Measurements from ENCODE around the gene HOXD8. TPM values are rescaled to one million over a fixed set of nuclear protein-coding genes. Genes with fewer than 3 reads are reported as not detected.

HOXD8 gene
- total and polyA plus RNA-seq, 2 of the 8 experiments (the other 6 are each of a cell fraction or from before 2014, with no cell fraction given): not detected

DNA sequence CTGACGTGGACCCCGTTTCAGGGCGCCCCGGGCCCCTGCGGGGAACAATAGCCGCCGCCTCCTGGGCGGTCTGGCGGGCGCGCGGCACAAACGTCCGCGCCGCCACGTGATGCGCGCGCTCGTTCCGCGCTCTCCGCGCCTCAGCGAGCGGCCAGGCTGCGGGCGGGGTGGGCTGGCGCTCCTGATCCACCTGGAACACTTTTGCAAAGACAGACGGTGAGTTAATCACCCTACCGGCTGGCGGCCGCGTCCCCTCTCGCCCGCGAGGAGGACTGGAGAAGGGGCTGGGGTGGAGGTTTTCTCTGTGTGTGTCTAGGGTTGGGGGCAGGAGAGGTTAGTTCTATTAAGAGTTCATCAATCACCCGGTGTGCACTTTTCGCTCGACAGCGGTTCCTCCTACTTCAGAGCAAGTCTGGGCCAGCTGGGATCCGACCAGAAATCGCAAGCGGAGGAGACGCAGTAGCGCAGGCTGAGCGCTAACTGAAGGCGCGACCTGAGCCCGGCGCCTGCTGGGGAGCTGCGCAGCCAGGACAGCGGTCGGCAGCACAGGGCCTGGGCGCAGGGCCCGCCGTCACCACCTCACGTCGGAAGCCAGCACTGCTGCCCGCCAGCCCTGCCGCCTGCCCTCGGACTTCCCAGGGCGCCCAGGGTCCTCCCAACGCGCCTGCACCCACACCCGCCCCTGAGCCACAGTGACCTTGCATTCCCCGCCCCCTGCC lies 48.7 kb downstream of the HOXD8 start (continued):
- TF ChIP-seq TAF7 (optimal IDR thresholded peaks at IDR 0.05; ENCODE audit: borderline replicate concordance, low read depth, low read length): no peak
- TF ChIP-seq JUND (IDR thresholded peaks at IDR 0.05; ENCODE audit: low read length): no peak
- TF ChIP-seq SP4 (IDR thresholded peaks at IDR 0.05; ENCODE audit: low read length): no peak
- TF ChIP-seq CBX5 (IDR thresholded peaks at IDR 0.05; ENCODE audit: low read depth, low read length): no peak
- TF ChIP-seq NANOG (IDR thresholded peaks at IDR 0.05; ENCODE audit: insufficient read depth, low read depth, low read length, poor library complexity, severe bottlenecking): no peak
- no peak for TF ChIP-seq CHD1 (IDR thresholded peaks at IDR 0.05; ENCODE audit: low read depth, low read length)
- no peak for TF ChIP-seq RXRA (IDR thresholded peaks at IDR 0.05; ENCODE audit: insufficient read depth, low read depth, low read length)
- no peak for TF ChIP-seq KDM5A (IDR thresholded peaks at IDR 0.05; ENCODE audit: low read length)
- TF ChIP-seq TBP (IDR thresholded peaks at IDR 0.05; ENCODE audit: low read depth, low read length): no peak
- TF ChIP-seq, protein P1, sequence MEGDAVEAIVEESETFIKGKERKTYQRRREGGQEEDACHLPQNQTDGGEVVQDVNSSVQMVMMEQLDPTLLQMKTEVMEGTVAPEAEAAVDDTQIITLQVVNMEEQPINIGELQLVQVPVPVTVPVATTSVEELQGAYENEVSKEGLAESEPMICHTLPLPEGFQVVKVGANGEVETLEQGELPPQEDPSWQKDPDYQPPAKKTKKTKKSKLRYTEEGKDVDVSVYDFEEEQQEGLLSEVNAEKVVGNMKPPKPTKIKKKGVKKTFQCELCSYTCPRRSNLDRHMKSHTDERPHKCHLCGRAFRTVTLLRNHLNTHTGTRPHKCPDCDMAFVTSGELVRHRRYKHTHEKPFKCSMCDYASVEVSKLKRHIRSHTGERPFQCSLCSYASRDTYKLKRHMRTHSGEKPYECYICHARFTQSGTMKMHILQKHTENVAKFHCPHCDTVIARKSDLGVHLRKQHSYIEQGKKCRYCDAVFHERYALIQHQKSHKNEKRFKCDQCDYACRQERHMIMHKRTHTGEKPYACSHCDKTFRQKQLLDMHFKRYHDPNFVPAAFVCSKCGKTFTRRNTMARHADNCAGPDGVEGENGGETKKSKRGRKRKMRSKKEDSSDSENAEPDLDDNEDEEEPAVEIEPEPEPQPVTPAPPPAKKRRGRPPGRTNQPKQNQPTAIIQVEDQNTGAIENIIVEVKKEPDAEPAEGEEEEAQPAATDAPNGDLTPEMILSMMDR (IDR thresholded peaks at IDR 0.05; ENCODE audit: control extremely low read depth in 1 of 3, insufficient read depth in 1 of 3, low read depth in 1 of 3, low read length in 3 of 3): no peak
- TF ChIP-seq MAFK (IDR thresholded peaks at IDR 0.05; ENCODE audit: low read depth, low read length): no peak
- no peak for TF ChIP-seq SIN3A (conservative IDR thresholded peaks at IDR 0.05 in 1 of 2, IDR thresholded peaks at IDR 0.05 in 1 of 2; ENCODE audit: low read depth in 1 of 2, low read length in 2 of 2)
- TF ChIP-seq FOSL1 (IDR thresholded peaks at IDR 0.05; ENCODE audit: insufficient read depth, low read depth, low read length): no peak
- no peak for TF ChIP-seq SP1 (IDR thresholded peaks at IDR 0.05; ENCODE audit: low read depth, low read length)
- TF ChIP-seq POLR2A (IDR thresholded peaks at IDR 0.05; ENCODE audit: control extremely low read depth in 1 of 2, low read depth in 2 of 2, low read length in 2 of 2): no peak
- TF ChIP-seq SAP30 (IDR thresholded peaks at IDR 0.05; ENCODE audit: insufficient read depth, insufficient replicate concordance, low read length): no peak
- TF ChIP-seq SUZ12 (IDR thresholded peaks at IDR 0.05; ENCODE audit: low read length): peak; percentile 97
- TF ChIP-seq GABPA (IDR thresholded peaks at IDR 0.05; ENCODE audit: borderline replicate concordance, insufficient read depth, low read length): no peak
- no peak for TF ChIP-seq BCL11A (IDR thresholded peaks at IDR 0.05; ENCODE audit: low read depth in 2 of 2, low read length in 2 of 2)
- peak; percentile 46 for TF ChIP-seq RNF2 (IDR thresholded peaks at IDR 0.05; ENCODE audit: borderline replicate concordance, low read depth, low read length, missing control alignments, poor library complexity, severe bottlenecking)
- TF ChIP-seq CBX8 (IDR thresholded peaks at IDR 0.05; ENCODE audit: borderline replicate concordance, low read depth, low read length): no peak
